WERI-Rb-1 (cell line): ENCODE results near the gene MAN1A2.

Experiments used
- DNase-seq: peaks from one replicate; pipeline ENCODE4 v3.0.0-alpha.2; 2020
- H3K27ac ChIP-seq: fragments of 250-450 bp; sonication (Bioruptor Pico); 2 replicates; pipeline ENCODE4 v1.5.1; 2020; ENCODE audit warnings: mild to moderate bottlenecking, moderate library complexity
- H3K27me3 ChIP-seq: fragments of 250-450 bp; sonication (Bioruptor Pico); 2 replicates; pipeline ENCODE4 v1.5.1; 2021; ENCODE audit warnings: mild to moderate bottlenecking, low read depth, moderate library complexity; ENCODE audit not compliant: insufficient read depth, severe bottlenecking
- H3K36me3 ChIP-seq: fragments of 250-450 bp; sonication (Bioruptor Pico); 2 replicates; pipeline ENCODE4 v1.5.1; 2020; ENCODE audit warnings: mild to moderate bottlenecking, moderate library complexity
- H3K4me3 ChIP-seq: 2 replicates; pipeline ENCODE4 v1.5.1; 2011; ENCODE audit warnings: low read depth, mild to moderate bottlenecking, control low read depth, low read length
- H3K9me3 ChIP-seq: fragments of 250-450 bp; sonication (Bioruptor Pico); 2 replicates; pipeline ENCODE4 v1.5.1; 2021; ENCODE audit warnings: mild to moderate bottlenecking, moderate library complexity; ENCODE audit not compliant: severe bottlenecking
- CTCF ChIP-seq: IDR thresholded peaks from 2 replicates; pipeline ENCODE4 v1.5.1; 2011; ENCODE audit warnings: low read depth, mild to moderate bottlenecking, control low read depth, inconsistent platforms, low read length

MAN1A2 gene

GRCh38 chr1:117559985-117560384 is 192.7 kb downstream of the MAN1A2 start:
- no peak for TF ChIP-seq CTCF
- H3K9me3 ChIP-seq, result no peaks in the 10 kb centered on the region
- no peaks in the 10 kb centered on the region for H3K27me3 ChIP-seq
- DNase-seq, result no peak
- no peak overlapping the region for H3K27ac ChIP-seq
- no peaks in the 10 kb centered on the region for H3K36me3 ChIP-seq
- no peak overlapping the region for H3K4me3 ChIP-seq

- no peak for TF ChIP-seq CTCF
- H3K36me3 ChIP-seq, result no peaks in the 10 kb centered on the region
- no peaks in the 10 kb centered on the region for H3K27me3 ChIP-seq
- no peaks in the 10 kb centered on the region for H3K9me3 ChIP-seq
- DNase-seq, result no peak
- H3K4me3 ChIP-seq, result no peak overlapping the region
- no peak overlapping the region for H3K27ac ChIP-seq
Measured at GRCh38 chr1:117561071-117561470, 193.8 kb downstream of the MAN1A2 start.

GRCh38 chr1:117561551-117561950 is 194.3 kb downstream of the MAN1A2 start:
- Histone ChIP-seq H3K27ac (no peak overlapping the region), H3K27me3 (no peaks in the 10 kb centered on the region), H3K36me3 (no peaks in the 10 kb centered on the region), H3K4me3 (no peak overlapping the region), H3K9me3 (no peaks in the 10 kb centered on the region)
- no peak for DNase-seq
- TF ChIP-seq CTCF, result no peak

GRCh38 chr1:117562581-117563491 is 195.6 kb downstream of the MAN1A2 start:
- no peaks in the 10 kb centered on the region for H3K27me3 ChIP-seq
- H3K36me3 ChIP-seq, result no peaks in the 10 kb centered on the region
- no peak for DNase-seq
- H3K27ac ChIP-seq, result no peak overlapping the region
- TF ChIP-seq CTCF, result no peak
- H3K9me3 ChIP-seq, result no peaks in the 10 kb centered on the region
- H3K4me3 ChIP-seq, result no peak overlapping the region

GRCh38 chr1:117563492-117563875 is 196.2 kb downstream of the MAN1A2 start:
- Histone ChIP-seq H3K4me3 (no peak overlapping the region), H3K9me3 (no peaks in the 10 kb centered on the region), H3K27ac (no peak overlapping the region), H3K36me3 (no peaks in the 10 kb centered on the region), H3K27me3 (no peaks in the 10 kb centered on the region)
- no peak for TF ChIP-seq CTCF
- no peak for DNase-seq
